ENCODE results near the gene EPB41L2.

EPB41L2 gene

DNA sequence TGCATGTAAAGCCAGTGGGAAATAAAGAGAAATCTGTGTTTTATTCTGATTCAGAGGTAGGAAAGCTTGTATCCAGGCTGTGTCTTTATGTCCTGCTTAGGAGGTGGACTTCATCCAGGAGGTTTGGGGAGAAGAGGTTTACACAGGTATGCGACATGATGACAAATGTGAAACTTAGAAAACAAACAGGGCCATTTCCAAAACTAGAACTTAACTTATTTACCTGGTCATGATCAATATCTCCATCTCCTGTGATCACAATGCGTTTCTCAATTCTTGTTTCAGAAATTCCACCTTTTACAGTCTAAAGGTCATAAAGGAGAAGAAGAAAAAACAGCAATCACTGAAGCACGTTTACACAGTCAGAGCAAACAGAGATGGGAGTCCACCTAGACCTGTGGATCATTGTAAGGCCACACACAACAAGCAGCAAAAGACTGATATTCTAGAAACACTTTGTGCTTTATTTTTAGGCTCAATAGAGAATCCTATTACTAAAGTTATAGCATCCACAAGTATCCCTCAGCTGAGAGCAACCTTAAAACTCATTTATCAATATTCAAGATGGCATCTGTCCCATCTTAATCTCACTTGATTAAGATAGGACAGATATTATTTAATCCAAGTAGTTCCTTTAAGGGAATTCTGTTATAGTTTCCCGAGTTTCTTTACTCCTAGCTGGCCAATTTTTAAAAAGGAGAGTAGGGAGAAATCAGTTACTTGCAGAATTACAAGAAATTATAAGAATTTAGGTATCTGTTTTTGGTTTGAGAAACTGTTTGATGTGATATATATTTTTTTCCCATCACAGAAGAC, 199.4 kb downstream of the EPB41L2 start:
- DNase-seq (ENCODE audit: low read depth) = no peak

DNA sequence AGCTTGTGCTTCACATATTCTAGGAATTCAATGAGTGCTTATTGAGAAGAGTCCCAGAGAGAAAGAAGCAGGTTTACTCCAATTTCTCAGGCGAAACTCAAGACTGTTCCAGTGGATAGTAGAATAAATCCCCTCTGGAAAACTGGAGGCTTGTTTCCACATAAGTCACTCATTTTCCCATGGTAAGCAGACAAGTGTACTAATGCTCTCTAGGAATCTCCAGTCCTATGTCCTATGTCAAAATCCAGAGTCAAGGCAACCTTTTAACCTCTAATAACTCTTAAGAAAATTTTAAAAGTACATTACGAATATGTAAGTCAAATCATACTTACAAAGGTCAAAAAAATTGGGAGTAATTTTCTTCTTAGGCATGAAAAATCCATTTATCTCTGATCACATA, 200.7 kb downstream of the EPB41L2 start:
- DNase-seq (ENCODE audit: low read depth) = no peak

DNA sequence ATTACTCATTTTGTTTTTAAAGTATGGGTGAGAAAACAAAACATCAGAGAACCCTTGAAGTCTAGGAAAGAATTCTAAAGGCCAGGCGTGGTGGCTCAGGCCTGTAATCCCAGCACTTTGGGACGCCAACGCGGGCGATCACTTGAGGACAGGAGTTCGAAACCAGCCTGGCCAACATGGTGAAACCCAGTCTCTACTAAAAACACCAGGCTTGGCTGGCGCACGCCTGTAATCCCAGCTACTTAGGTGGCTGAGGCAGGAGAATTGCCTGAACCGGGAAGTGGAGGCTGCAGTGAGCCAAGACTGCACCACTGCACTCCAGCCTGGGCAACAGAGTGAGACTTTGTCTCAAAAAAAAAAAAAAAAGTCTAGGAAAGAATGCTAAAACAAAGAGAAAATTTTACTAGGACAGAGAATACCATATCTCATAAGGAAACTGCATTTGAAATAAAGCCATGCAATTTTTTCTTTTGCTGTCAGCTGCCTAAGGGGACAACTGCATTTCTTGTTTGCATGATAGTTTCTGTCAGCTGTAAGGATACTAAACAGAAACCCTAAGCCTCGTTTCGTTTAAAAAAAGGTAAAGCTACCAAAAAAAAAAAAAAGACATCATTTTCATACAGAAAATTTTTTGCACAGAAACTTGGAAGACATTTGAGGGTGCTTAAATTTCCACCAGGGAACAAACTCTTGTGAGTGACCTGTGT, 203.7 kb downstream of the EPB41L2 start:
- DNase-seq (ENCODE audit: low read depth) = no peak

DNA sequence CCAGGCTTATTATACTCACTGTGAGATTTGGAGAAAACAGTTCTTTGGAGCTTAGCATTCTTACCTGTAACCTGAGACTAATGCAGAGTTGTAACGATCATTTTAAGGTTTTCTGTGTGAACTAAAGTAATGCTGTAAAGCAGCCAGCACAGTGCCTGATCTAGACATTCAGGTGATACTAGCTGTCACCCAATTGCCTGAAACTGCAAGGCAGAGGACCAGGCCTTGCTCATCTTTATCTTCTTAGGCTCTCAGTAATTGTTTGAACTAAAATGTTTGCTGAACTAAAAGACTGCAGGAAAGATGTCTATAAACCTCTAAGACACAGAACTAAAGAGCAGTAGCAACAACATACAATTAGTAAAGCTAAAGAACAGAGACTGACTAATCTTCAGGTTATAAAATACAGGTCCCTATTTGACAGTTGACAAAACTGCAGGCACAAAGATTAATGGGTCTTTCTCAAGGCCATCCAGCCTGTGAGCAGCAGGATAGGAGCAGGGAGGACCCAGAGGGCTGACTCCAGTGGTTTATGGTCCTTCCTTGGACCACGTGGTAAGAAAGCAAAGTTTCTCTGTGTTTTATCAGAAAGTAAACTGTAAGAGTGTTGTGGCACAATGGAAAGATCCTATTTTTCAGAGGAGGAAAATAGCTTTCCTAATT, 204.4 kb downstream of the EPB41L2 start:
- DNase-seq (ENCODE audit: low read depth) = no peak

GRCh38 chr6:130858054-130858453, 205.0 kb downstream of the EPB41L2 start:
- DNase-seq (ENCODE audit: low read depth) = no peak

- no peak for DNase-seq (ENCODE audit: low read depth)
Measured at GRCh38 chr6:130853555-130854183, 209.4 kb downstream of the EPB41L2 start.

GRCh38 chr6:130852844-130853554, 210.0 kb downstream of the EPB41L2 start:
- no peak for DNase-seq (ENCODE audit: low read depth)

DNA sequence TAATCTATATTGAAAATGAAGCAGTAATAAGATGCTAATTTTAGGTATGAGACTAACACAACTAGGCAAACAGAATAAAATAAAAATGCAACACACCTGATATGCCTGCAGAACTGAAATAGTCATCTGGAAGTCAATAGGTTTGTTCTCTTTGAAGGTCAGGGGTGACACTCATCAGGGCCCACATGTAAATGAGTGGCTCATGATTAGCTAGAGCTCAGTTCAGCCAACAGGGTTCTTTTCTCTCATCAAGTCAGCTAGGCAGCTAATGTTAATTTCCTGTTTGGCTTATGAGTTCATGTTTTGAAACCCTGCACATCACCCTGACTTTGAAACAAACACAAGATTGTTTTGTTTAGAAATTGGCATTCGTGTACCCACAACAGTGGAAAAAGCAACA, 212.0 kb downstream of the EPB41L2 start:
- DNase-seq (ENCODE audit: low read depth) = no peak

- no peak for DNase-seq (ENCODE audit: low read depth)
Measured at GRCh38 chr6:130849594-130849993, 213.5 kb downstream of the EPB41L2 start.

- DNase-seq (ENCODE audit: low read depth) = no peak
Measured at GRCh38 chr6:130848945-130849344, 214.1 kb downstream of the EPB41L2 start.

DNA sequence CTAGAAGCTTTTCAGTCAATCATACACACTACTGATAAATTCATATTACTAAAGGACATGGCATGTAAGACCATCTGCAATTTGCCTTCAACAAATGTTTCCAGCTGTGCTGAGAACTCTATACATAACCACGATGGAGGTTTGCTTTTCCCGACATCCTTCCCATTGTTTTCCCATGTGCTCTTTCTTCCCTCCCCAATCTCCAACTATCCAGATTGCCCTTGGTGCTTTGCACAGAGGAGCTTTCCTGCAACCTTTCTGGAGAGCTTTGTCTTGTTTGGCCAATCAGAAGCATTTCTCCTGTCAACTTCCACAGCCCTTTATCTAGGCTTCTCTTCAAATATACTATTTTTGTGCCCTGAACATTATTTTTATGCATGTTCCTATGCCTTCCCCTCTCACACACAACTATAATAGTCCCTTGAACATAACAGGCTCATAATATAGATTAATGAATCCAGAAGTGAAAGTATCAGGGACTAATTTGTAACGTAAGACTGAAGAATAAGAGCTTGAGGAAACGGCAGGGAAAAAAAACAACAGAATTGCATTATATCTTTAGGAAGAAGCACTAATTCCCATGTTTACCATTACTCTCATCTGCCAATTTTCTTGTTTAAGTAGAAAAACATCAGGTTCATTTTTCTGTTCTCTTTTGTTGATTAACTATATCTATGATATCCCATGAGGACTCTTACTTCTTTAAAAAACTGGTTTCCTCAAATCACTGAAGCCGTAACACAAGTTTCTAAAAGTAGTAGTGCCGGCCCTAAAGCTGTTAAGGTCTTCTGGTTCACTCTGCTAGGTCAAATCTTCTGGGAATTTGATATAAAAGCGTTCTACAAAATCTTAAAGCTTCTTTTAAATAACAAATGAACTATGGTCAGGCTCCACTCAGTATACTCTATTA, 215.8 kb downstream of the EPB41L2 start:
- no peak for DNase-seq (ENCODE audit: low read depth)

- no peak for DNase-seq (ENCODE audit: low read depth)
Measured at GRCh38 chr6:130846501-130846900, 216.5 kb downstream of the EPB41L2 start.

- DNase-seq (ENCODE audit: low read depth) = no peak
Measured at GRCh38 chr6:130843575-130844320, 219.3 kb downstream of the EPB41L2 start.

DNA sequence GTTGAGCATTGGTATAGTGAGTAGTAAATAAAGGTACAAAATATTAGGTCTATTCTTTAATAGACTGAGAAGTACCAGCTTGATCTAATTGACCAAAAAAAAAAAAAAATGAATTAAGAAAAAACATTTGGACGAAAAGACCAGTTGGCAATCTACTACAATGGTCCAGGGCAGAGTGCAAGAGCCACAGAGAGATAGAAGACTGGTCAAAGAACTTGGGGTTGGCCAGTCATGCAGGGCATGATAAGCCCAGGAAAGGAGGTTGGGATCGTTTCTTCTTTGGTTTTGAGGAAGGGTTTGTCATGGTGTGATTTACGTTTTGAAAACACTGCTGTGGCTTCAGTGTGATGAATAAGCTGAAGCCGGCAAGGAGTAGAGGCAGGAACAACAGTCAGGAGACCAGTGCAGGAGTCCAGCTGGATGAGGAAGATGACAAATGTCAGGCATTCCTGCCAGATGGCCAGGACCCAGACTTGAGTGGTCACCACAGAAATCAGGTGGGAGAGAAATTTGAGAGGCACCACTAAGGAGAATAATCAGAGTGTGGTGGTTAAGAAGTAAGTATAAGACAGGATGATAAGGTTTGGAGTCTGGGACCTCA, 221.8 kb downstream of the EPB41L2 start:
- DNase-seq (ENCODE audit: low read depth) = no peak

DNA sequence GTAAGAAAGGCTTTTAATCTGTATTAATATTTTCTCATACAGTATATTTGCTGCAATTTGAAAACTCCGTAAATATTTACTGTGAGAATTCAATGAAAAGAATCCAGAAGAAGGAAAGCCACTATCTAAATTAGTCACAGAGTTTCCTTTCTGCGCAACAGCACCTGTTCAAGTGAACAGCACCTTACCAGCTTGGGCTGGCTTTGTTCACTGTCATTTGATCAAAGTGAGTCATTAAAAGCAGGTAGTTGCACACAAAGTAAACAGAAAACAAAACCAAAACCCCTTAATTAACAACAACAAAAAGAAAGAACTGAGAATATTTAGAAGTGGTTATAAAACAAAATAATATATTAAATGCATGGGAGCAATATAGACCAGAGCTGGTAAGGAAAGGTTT, 223.0 kb downstream of the EPB41L2 start:
- no peak for DNase-seq (ENCODE audit: low read depth)

- DNase-seq (ENCODE audit: low read depth) = no peak
Measured at GRCh38 chr6:130839379-130839778, 223.7 kb downstream of the EPB41L2 start.

DNA sequence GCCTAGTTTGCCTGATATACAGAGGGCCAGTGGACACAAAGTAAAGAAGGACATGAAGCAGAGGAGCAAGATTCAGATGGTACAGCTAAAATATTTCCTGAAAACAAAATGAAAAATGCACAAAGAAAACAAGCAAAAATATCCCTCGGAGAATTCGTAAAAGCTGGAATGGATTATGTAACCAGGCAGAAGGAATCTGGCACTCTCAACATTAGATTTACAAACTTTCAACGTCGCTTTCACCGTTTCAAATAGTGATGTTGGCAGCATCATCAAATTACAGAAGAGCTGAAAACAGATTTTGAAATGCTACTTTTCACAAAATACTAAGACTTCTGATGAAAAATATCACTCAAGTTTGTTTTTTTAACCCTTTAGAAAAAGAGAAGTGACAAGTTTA, 224.1 kb downstream of the EPB41L2 start:
- no peak for DNase-seq (ENCODE audit: low read depth)

- DNase-seq (ENCODE audit: low read depth) = no peak
Measured at GRCh38 chr6:130838250-130838860, 224.7 kb downstream of the EPB41L2 start.

DNA sequence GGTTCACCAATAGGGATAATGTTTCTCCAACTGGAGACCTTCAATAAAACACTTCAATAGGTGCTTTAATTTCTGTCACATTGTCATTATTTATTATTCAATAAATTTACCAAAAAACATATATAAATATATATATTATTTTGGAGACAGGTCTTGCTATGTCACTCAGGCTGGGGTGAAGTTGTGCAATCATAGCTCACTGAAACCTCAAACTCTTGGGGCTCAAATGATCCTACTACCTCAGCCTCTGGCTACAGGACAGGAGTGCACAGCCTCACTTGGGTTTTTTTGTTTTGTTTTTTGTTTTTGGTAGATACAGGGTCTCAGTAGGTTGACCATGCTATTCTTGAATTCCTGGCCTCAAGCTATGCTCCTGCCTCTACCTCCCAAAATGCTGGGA, 226.0 kb downstream of the EPB41L2 start:
- no peak for DNase-seq (ENCODE audit: low read depth)
